ENCODE measurements around the gene ZNF641.

Gene ZNF641

DNA sequence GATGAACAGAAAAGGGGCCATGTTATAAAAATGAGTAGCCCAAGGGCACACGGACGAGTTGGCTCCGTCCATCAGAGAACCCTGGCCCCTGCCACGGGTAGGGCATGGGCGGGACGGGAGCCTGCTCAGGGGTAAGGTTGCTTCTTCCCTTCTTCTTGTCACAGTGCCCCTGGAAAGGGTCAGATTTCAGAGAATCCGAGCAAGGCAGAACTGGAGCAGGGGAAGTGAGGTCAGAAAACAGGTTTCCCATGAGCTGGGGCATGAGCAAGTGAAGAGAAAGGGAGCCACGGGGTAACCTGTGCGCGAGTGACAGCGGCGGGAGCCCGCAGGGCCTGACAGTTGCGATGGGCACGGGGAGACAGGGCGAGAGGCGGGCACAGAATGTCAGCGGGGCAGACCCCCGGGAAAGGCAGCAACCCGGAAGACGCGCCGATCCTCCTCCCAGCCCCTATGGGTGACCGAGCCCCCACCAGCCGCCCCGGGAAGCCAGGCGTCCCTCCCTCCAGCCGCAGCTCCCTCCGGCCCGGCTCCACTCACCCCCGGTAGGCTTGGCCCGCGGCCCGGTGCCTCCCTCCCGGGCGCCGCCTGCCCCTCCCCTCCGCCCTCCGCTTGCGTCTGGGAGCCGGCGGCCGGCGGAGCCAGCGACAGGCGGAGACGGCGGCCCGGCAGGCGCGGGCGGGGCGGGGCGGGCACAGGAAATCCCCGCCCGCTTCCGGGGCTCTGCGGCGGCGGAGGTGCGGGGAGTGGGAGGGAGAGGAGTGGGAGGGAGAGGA is at the start of gene ZNF641:
Gene ZNF641 (minus strand): TSS at position 671 of the 773 bp plus-strand sequence. CDS start 2,829 bp downstream, outside the sequence.
- peak; percentile 69 for DNase-seq (ENCODE audit: low read depth)

DNA sequence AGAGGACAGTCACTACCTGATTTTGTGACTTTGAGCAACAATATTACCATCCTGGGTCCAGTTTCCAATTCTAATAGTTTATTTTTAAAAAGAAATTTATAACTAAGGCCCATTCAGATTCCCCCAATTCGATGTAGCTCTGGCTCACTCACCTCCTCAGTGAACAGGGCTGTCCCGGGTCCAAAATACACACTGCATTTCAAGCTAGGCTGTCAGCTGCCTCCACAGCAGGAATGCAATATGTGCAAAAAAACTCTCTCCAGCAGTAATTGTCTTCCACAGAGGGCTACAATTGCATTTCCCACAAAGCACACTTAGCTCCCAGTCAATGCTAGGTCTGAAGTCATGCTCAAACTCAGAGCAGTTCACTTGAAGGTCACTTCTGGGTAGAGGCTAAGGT is 39.3 kb upstream of the ZNF641 start:
- DNase-seq (ENCODE audit: low read depth) = no peak

DNA sequence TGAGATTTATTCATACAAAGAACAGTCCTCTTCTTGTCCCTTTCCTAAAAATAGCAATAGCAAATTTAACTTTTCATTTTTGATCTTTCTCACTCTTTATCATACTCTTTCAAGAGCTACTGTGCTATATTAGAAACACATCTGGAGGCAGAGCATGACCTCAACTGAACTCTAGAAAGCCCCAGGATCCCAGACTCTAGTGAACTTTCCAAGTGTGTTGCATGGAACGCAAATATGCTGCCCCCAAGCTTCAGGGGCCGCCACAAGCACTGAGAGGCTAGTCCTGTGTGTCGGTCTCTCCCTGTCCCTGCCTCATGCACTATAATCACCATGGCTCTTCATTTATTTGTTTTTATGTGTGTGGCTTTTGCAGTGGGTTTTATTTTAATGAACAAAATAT is 38.7 kb upstream of the ZNF641 start:
- DNase-seq (ENCODE audit: low read depth) = no peak

DNA sequence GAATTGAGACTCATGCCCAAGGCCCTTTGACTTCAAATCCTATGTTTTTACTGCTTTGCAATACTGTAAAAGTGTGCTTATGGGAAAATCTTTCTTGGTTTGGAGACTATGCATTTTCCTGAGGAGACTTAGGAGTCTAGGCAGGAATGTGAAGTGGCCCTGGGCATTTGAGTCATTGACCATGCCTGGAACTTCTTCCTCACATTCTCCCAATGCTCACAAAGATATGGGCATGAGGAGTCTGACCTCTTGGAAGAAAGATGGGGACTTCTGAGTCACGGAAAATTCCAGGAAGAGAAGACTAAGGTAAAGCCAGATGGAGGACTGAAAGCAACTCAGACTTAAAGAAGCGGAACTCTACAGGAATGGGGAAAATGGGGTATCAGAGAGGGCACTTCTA is 38.2 kb upstream of the ZNF641 start:
- DNase-seq (ENCODE audit: low read depth) = no peak

DNA sequence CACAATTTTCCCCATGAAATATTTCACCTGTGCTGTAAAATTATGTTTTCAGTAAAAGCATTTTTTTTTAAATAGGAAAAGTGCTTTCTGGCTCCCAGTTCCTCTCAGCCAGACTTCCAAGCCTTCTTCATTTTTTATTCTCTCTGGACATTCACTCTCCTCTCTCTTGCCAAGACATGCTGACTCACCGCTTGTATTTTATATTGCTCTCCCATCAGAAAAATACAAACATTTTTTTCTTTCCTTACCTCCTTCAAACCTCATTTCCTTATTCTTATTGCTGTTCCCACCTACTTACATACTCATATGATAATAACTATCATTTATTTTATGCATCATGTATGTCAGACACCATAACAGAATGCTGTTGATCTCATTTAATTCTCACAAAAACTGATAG is 37.7 kb upstream of the ZNF641 start:
- DNase-seq (ENCODE audit: low read depth) = peak; percentile 12

DNA sequence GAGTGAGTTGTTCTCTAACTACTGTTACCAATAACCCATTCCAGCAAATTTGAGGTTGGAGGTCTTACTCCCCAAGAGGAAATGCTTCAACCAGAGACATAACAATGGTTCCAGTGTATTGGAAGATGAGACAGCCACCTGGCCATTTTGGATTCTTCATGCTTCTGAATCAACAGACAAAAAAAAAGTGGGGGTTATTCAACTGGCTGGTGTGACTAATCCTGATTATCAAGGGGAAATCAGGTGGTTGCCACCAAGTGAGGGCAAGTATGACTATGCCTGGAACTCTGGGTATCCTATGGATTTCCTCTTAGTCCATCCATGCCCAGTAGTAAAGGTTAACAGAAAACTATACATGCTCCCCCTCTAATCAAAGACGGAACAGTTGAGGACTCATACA is 29.9 kb upstream of the ZNF641 start:
- DNase-seq (ENCODE audit: low read depth) = no peak

DNA sequence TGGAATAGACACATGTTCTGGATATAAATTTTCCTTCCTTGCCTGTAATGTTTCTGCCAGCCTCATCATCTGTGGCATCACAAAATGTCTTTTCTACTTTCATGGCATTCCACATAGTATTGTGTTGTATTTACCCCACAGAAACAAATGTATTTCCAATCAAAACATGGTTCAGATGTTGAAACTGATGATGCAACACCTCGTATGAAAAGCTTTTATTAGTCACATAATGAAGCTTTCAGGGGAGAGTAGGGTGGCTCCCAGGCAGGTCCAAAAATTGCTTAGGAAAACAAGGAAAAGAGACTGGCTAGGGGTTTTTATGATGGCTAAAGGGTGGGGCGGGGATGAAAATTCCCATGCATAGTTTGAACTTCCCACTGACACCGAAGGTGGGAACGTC is 29.1 kb upstream of the ZNF641 start:
- peak; percentile 10 for DNase-seq (ENCODE audit: low read depth)

DNA sequence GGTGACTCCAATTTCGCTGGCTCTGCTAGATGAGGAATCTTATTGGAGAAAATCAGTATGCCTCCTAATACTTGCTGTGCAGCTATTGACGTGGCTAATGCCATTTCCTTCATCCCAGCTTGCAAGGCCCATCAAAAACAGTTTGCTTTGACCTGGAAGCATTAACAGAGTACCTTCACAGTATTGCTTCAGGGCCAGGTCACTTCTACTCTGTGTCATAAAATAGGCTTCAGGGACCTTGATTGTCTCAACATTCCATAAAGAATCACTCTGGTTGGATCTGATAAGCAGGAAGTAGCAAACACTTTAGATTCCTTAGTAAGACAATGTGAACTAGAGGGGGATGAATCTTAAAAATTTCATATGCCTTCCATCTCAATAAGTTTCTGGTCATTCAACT is 26.9 kb upstream of the ZNF641 start:
- DNase-seq (ENCODE audit: low read depth) = no peak

DNA sequence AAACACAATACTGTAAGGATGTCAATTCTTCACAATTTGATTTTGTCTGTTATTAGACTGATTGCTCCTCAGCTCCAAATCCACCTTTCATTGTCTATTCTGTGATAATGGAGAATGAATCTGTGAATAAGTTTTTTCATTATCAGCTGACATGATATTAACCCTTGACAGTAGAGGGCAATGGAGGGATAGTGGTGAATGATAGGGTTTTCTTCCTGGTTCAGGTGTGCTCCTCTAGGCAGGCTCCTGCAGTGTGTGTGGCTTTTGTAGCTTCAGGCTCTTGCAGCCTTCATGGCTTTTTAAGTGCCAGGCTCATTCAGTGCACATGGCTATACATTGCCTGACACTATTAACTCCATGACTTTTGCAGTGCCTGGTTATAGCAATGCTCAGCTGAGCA is 23.4 kb upstream of the ZNF641 start:
- no peak for DNase-seq (ENCODE audit: low read depth)

DNA sequence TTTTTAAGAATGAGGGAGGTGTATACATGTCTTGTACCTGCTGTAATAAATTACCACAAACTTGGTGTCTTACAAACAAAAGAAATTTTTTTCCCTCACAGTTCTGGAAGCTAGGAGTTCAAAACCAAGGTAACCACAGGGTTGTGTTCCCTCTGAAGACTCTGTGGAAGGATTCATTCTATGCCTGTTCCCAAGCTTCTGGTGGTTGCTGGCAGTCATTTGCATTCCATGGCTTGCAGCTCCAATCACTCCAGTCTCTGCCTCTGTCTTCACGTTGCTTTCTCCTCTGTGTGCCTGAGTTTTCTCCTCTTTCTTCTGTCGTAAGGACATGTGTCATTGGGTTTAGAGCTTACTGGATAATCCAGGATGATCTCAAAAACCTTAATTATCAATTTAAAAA is 15.4 kb upstream of the ZNF641 start:
- no peak for DNase-seq (ENCODE audit: low read depth)

DNA sequence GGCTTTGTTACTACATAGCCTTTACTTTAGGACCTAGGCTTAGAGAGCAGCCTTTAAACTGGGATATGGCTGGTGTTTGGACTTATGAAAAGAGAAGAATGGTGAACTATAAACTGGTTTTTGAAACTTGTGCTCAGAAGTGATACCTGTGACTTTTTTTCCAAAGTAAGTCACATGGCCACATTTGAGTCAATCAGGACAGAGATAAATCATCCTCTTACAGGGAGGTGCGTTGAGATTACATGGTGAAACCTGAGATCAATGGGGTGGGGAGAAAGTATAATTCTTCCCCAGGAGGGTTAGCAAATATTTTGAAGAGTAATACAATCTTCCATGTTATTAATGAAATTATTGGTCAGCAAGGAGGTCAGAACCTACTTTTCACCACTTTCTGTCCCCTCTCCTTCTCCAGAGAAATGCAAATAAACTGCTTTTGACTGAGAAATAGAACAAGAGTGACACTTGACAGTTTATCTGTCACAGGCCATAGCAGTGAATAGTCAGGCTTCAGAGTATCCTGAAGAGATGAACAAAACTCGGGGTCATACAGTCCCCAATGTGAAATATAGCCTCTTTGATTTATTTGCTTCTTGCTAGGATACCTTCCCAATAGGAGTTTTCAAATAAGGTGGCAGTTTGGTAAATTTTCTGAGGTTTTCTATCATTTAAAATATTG is 11.1 kb upstream of the ZNF641 start:
- DNase-seq (ENCODE audit: low read depth) = no peak

DNA sequence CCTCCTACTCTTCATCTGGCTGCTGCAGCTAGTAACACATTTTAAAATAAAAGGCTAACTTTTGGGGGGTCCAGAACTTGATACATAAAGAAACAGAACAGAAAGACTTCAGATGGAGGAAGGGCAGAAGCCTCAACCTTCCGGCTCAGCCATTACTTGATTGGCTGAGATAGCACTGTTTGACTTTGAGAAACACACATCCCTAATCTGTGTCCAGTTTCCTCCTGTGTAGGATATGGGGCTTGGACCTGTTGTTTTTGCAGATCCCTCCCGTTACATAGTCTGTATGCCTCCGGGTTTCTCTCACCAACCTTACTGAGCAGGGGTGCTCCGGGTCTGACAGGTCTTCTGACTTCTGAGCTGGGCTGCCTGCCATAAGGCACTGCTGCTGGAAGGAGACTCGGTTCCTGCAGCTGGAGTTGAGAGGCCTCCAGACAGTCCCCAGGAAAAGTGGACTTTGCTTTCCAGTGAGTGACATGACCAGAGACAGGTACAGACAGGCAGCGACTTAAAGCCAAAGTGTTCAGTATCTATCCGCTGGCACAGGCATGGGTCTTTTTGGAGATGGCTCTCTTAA is 8.3 kb upstream of the ZNF641 start:
- DNase-seq (ENCODE audit: low read depth) = no peak

DNA sequence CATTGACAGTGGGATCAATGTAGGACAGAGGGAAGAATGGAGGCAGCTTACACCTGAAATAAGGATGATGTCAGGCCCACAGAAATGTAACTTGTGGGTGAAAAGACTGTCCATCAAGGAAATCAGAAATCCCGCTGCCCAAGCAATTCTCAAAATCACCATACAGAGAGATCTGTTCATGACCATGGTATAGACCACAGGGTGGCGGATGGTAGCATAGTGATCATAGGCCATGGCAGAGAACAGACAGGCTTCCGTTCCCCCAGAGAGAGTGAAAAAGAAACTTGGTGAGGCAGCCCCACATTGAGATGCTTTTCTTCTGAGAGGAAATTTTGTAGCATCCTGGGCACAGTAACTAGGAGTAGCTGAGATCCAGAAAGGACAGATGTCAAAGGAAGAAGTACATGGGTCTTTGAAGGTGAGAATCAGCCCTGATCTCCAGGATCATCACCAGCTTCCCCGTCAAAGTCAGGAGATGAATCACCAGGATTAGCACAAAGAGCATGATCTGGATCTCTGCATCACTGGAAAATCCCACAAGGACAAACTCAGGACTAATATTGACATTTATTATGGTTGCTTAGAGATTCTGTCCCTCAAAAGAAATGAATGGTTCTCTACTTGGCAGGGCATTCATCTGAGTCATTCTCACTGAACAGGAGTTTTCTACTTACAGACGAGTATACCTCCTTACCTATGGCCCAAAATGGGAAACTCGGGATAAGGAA is 5.5 kb upstream of the ZNF641 start:
- peak; percentile 9 for DNase-seq (ENCODE audit: low read depth)

DNA sequence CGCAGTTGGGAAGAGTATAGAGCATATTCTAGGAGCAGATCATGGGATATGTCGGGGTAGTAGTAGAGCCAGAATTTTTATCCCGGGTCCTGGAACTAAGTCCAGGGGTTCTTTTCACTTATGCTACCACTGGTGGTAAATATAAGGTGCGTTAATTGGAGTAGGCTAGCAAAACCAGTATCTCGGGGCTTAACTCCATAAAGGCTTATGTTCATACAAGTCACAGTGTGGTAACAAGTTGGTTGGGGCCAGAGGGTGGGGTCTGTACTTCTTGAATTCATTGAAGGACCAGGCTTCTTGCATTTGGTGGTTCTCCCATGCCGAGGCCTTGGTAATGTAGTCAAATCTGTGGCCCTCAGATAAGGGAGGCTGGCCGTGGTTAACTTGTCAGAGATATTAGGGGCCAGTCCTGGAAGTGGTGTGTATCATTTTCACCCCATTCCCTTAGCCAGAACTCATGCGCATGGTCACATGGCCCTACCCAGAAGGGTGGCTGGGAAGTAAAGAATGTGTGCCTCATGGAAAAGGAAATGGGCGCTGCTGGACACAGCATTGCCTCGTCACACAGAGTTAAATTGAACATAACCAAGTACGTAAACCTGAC is 1.5 kb upstream of the ZNF641 start:
- DNase-seq (ENCODE audit: low read depth) = no peak

DNA sequence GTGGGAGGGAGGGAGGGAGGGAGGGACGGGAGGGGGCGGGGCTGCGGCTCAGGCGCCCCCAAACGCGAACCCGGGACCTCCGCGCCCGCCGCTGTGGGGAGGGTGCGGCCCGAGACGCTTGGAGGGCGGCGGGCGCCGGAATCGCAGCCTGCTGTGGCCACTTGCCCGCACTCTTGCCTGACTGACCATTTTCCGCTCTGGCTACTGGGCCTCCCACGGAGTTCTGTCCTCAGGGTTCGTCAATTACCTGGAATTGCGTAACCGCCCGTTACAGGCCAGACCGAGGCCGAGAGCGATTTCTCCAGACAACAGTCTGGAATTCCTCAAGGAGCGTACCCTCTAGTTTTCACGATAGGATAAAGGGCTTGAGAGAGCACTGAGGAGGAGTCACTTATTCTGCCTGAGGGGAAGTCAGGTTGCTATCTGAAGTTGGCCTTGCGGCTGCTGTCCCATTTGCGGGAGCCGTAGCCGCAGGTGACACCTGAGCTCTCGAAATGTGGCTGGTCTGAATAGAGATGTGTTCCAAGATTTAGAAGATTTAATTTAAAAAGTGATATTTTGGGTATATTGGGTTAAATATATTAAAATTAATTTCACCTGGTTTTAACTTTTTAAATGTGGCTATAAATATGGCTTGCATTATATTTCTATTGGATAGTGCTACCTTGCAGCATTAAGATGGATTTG is 446 bp upstream of the ZNF641 start:
- peak; percentile 77 for DNase-seq (ENCODE audit: low read depth)

DNA sequence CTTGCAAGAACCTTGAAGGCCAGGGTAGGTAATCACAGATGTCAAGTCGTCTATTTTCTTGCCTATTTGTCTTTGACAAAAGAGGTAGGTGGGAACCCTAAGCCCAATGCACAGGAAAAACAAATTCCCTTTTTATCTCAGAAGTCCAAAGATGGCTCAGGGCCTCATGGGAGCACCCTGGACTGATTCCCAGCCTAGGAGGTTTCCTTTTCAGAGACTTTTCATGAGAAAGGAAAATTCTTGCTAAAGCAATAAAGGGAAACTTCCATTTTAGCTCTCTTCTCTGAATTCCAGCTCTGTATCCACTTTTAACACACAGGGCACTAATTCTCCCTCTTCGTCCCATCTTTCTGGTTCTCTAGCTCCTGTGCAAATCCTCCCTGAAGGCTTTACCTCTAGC is 1.2 kb downstream of the ZNF641 start:
- DNase-seq (ENCODE audit: low read depth) = no peak

DNA sequence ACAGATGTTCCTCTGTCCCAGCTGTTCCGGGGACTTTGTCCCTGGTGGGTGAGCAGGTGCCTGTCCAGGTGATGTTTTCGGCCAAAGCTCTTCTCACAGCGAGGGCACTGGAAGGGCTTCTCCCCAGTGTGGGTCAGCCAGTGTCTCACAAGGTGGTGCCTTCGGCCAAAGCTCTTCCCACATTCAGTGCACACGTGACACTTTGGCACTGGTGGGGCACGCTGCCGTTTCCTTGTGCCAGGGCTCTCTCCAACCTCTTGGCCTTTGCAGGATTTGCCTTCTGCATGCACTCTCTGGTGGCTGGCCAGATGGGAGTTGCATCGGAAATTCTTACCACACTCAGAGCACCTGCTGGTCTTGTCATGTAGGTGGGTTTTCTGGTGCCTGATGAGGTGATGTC is 7.7 kb downstream of the ZNF641 start:
- no peak for DNase-seq (ENCODE audit: low read depth)

DNA sequence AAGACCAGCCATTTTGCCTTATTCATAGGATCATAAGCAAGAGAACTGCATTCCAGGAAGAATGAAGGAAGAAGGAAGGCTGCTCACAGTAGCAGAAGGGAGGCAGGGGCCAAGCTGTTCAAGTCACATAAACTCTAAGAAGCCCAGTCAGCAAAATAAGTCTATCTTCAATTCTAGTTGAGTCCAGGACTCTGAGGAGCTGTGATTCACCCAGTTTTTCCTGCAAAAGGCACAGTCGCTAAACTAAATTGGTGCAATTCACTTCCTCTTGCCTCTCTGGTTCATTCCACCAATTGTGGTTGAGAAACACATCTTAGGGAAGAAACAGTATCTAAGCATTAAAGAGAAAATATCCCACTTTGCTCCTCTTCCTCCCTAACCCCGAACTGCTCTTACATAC is 9.8 kb downstream of the ZNF641 start:
- no peak for DNase-seq (ENCODE audit: low read depth)

DNA sequence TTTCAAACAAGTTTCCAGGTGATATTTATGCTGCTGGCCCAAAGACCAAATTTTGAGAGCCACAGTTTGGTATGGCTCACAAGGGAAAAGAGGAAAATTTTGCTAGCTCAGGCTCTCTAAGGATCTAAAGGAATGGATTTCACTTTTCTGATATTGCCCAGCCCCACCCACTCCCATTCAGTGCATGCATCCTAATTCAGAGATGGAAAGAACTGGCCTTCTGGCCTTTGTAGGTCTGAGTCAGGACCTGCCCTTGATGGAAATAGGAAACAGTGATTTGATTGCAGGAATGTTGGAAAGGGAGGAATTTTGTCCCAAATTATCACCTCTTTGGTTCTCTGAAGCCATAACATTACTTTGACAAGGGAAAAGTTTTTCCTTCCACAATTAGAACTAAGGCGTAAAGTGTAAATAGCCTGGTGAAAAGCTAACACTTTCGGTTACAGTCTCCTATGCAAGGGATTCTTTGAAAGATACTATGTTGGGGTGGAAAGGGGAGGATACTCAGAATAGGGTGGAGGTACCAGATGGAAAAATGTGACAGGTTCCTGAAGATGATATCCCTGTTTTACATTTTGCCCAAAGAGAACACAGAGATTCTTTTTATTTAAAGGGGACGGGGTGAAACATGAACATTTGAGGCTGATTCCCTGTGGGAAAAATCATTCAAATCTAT is 11.1 kb downstream of the ZNF641 start:
- no peak for DNase-seq (ENCODE audit: low read depth)

DNA sequence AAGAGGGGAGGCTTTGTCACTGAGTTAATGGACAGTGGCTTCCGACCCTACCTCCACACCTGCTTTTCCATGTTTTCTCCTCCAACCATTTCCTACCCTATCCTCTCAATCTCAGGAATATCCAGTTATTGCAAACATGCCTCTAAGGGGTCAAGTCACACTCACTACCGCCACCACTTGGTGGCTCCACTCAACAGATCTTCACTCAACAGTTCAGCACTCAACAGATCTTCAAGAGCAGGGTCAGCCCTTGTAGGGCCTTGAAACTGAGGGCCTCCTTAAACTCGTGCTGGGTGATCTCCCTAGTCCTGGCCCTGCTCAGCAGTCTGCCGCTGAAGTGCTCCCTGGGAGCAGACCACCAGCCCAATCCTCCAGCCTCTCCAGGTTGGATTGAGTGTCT is 14.2 kb downstream of the ZNF641 start:
- DNase-seq (ENCODE audit: low read depth) = no peak

DNA sequence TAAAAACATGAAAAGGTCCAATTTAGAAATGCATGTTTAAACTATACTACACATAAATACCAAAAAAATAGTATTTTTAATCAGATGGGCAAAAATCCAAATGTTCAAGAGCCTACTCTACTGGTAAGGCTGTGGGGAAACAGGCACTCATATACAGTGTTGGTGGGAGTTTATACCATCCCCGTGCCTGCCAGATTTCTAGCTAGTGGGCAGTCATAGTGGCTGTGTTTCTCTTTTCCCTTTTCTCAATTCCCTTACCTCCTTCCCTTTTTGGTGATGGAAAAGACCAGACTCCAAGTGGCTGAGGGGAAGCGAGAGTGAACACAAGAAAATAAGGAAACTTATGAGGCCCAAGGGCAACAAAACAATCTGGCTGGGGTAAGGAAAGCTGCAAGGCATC is 14.7 kb downstream of the ZNF641 start:
- no peak for DNase-seq (ENCODE audit: low read depth)
